ENCODE measurements around the gene TSPAN12.

The TSPAN12 gene

DNA sequence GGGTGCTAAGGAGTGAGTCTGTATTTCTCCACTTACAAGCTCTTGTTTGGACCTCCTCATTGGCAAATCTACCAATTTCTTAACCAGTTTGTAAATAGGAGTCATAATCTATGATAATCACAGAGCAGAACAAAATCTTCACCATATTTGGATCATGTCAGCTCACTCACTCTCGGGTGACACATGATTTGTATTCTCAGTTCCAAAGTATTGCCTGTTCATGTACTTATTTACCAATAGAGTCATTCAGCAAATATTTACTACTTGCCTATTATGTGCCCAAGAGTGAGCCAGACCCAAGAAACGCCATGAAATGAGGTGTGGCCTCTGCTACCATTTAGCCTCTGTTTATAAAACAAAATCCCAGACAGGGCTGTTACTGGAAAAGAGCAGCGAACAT is 114.8 kb downstream of the TSPAN12 start:
- no peak for DNase-seq (ENCODE audit: low read depth)

DNA sequence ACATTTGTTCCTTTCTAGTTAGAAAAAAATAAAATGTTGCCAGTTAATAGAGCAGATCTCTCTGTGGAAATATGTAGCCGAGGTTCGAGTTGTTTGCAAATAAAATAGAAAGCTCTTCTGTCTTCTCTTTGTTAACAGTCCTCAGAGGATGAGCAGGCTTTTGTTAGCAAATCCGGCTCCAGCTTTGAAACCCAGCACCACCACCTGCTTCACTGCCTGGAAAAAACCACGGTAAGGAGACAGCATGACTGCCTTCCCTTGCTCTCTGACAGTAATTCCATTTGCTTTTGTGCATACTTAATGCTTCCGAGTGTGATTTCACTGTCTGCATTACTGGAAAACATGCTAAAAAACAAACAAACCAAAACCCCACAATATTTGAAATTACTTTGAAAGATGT is 115.6 kb downstream of the TSPAN12 start:
- DNase-seq (ENCODE audit: low read depth): no peak

DNA sequence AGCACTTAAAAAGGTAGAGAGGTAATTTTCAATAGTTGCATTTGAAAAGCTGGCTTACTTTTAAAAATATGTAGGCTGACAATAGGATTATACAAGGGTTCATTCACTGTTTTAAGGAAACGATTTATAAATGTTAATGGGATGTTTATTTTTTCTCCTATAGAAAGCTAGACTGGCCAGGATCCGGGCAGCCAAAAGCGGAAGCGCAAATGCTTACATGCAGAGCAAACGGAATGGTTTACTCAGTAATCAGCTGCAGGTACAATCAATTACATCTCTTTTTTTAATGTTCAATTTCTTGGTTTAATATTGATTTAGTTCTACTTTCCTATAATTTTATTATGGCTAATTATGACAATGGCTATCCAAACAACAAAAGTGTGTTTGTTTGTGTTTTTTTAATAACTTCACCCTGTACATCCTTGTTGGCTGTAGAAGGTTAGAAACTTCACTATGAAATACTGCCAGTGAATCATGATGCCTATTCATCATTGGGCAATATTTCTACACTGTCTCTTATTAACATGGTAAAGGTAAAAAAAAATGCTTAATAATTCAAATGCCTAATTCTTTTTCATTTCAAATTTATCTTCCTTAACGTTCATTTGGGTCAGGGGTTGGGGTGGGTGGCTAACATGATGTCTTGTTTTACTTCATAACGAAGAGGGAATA is 116.4 kb downstream of the TSPAN12 start:
- no peak for DNase-seq (ENCODE audit: low read depth)

DNA sequence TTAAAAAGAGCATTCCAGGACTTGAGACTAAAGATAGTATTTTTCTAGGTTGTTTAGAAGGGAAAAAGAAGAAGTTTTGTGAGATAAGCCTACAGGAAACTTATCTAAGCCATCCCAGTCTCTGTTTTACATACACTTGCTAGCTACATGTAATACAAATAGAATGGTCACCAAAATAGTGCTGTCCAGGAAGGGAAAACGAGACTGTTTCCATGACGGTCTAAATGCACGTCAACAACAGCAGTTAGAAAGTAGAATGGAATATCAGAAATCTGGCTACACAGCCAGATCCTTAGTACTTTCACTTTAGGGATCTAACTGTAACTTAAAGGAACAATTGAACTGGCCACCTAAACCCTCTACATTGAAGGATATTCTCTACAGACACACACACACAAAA is 117.6 kb downstream of the TSPAN12 start:
- DNase-seq (ENCODE audit: low read depth): no peak

DNA sequence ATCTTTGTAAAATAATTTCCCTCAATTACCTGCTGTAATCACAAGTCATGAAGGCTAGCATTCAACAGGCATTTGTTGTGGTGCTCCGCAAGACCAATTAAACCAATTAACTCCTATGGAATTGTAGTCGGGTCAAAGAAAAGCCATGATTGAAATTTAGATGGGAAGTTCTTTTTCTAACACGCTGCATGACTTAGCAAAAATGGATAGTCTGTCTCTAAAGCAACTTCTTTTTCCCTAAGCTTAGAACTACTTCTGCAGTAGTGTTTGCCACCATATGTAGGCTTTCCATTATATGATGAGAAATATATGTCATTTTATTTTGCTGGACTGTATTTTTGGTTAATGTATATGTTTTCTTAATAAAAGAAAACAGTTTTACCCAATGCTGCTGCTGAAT is 119.1 kb downstream of the TSPAN12 start:
- no peak for DNase-seq (ENCODE audit: low read depth)

Measured in stimulated activated CD8-positive, alpha-beta memory T cell treated with anti-CD3 and anti-CD28 coated beads, Interleukin-4, amount 100 ng/mL, for 24 hours (primary cell).